G401 (cell line): ENCODE results near the gene GINS3. TPM values are rescaled to one million over a fixed set of nuclear protein-coding genes. Genes with fewer than 3 reads are reported as not detected.

Source experiments
- DNase-seq: peaks from one replicate; pipeline ENCODE4 v3.0.0-alpha.2; 2015; ENCODE audit warnings: low spot score
- in situ Hi-C: cut with HindIII; loops from 2 replicates; pipeline ENCODE4 v1.10.0; 2016; ENCODE audit warnings: low sequenced_read_pairs, mixed read lengths
- total RNA-seq: library from RNA; depleted of rRNA; stranded (reverse); fragments of >200 nt; shearing (Covaris generic); gene quantifications from 2 replicates; pipeline ENCODE4 v1.2.3, GENCODE V29; 2014; rRNA removed

Gene GINS3
- total RNA-seq = 9.9 and 10.8 TPM in 2 replicates

DNA sequence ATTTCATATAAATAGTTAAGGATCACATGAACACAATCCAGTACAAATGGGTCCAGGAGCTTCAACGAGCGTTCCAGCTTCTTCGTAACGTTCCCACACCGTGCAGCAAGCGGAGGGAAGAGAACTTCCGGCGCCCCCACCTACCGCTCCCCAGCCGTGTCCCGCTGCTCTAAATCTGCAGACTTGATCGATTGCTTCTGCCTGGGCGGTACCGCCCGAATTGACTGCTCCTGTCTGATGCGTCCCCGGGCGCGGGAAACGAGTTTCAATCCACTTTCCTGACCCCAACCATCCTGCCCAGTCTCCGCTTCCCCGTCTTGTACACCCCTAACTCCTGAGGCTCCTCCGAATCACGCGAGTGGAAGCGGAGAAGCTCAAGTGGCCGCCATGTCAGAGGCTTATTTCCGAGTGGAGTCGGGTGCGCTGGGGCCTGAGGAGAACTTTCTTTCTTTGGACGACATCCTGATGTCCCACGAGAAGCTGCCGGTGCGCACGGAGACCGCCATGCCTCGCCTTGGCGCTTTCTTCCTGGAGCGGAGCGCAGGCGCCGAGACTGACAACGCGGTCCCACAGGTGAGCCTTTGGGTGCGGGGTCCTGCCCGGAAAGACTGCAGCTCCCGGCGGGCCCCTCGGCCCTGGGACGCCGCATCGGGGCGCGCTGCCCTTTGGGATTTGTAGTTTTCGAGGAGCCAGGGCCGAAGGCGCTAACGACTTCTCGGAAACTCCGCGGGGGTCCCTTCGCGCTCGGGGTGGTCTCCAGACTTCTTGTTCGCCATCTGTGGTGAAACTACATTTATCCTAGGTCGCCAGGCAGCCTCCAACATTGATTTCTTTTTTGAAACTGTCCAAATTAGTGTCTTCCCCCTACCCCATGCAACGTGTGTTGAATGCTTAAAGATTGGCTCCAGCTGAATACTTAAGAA lies at the start of gene GINS3:
Gene GINS3 (plus strand): TSS at position 257 of the 923 bp plus-strand sequence. CDS start 131 bp downstream, at position 388.
- in situ Hi-C loops = no loop called here
- peak; percentile 89 for DNase-seq

DNA sequence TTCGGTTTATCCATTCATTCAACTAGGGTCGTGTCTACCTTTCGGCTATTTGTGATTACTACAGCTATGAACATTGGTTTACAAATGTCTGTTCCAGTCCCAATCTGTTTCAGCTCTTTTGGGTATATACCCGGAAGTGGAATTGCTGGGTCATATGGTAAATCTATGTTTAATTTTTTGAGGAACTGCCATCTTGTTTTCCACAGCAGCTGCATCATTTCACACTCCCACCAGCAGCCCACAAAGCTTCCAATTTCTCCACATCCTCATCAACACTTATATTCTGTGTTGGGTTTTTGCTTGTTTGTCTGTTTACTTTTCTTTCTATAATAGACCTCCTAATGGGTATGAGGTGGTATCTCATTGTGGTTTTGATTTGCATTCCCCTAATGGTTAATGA lies 48.7 kb upstream of the GINS3 start:
- in situ Hi-C loops = no loop called here
- DNase-seq = no peak

DNA sequence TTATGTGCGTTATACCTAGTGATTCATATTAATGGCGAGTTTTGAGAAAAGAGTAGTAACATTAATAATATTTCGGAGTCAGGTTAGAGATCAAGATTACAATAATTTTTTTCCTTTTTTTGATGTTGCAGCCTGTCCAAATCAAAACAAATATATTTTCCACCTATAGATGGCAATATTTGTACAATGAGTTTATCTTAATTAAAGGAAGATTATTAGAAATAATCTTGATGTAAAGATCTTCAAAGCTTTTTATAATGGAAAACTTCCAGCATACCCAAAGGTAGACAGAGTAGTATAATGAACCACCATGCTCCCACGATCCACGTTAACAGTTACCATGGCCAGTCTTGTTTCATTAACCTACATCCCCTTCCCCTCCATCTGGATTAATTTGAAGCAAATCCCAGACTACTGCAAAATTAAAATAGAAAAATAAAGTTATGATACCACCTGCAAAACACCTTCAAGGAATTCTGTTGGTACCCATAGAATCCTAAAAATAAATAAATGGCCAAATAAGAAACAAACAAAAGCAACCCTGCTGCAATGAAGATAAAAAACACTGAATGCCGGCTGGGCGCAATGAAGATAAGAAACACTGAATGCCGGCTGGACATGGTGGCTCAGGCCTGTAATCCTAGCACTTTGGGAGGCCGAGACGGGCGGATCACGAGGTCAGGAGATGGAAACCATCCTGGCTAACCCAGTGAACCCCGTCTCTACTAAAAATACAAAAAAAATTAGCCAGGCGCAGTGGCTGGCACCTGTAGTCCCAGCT lies 46.5 kb upstream of the GINS3 start:
- DNase-seq = peak; percentile 62
- in situ Hi-C loops = no loop called here

GRCh38 chr16:58346831-58347371 lies 45.4 kb upstream of the GINS3 start:
- DNase-seq = peak; percentile 96
- in situ Hi-C loops = no loop called here

- in situ Hi-C loops = no loop called here
- peak; percentile 93 for DNase-seq
Measured at GRCh38 chr16:58348986-58349385, 43.3 kb upstream of the GINS3 start.

DNA sequence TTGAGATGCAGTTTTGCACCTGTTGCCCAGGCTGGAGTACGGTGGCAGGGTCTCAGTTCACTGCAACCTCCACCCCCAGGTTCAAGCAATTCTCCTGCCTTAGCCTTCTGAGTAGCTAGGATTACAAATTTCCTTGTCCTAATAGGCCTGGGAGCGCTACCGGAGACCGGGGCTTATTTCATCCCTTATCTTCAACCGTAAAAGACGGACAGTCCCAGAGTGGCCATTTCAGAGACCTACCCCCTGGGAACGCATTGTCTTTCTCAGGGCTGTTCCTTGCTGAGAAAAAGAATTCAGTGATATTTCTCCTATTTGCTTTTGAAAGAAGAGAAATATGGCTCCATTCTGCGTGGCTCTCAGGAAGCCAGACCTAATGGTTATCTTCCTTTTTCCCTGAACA lies 39.6 kb upstream of the GINS3 start:
- DNase-seq = no peak
- in situ Hi-C loops = no loop called here

DNA sequence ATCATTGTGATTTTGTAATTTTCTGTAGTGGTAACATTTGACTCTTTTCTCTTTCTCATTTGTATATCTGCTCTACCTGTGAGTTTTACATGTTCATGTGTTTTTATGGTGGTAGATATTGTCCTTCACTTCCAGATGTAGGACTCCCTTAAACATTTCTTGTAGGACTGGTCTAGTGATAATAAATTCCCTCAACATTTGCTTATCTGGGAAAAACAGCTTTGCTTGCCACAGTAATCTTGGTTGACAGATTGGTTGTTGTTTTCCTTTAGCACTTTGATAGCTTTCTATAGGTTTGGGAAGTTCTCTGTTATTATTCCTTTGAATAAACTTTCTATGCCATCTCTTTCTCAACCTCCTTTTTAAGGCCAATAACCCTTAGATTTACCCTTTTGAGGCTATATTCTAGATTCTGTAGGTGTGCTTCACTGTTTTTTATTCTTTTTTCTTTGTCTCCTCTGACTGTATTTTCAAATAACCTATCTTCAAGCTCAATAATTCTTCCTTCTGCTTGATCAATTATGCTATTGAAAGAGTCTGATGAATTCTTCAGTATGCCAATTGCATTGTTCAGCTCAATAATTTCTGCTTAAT lies 32.1 kb upstream of the GINS3 start:
- in situ Hi-C loops = no loop called here
- DNase-seq = no peak

GRCh38 chr16:58361726-58362125 lies 30.5 kb upstream of the GINS3 start:
- no peak for DNase-seq
- in situ Hi-C loops = no loop called here

DNA sequence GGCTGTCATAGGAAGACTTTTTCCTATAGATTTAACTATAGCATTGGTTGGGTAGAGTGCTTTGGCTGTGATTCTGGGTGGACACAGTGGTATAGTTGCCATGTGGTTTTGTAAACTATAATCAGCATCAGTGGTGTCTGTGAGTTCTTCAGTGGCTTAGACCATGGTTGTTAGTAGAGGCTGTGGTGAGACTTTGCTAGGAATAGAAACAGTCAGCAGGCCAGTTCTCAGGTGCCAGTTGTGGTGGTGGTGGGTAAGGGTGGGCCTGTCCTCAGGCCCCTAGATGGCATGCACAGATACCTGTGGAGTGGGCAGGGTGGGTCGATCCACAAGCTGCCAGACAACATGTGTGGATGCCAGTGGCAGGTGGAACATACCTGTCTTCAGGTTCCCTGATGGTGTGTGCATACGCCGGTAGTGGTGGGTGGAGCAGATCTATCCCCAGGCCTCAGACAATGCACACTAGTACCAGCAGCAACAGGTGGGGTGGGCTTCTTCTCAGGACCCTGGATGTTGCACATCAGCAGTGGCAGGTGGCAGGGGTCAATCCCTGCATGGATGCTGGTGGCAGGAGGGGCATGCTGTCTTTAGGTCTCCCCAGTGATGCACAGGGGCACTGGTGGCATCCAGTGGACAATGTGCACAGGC lies 28.4 kb upstream of the GINS3 start:
- DNase-seq = no peak
- in situ Hi-C loops = no loop called here

- in situ Hi-C loops = no loop called here
- no peak for DNase-seq
Measured at GRCh38 chr16:58365623-58366022, 26.6 kb upstream of the GINS3 start.

DNA sequence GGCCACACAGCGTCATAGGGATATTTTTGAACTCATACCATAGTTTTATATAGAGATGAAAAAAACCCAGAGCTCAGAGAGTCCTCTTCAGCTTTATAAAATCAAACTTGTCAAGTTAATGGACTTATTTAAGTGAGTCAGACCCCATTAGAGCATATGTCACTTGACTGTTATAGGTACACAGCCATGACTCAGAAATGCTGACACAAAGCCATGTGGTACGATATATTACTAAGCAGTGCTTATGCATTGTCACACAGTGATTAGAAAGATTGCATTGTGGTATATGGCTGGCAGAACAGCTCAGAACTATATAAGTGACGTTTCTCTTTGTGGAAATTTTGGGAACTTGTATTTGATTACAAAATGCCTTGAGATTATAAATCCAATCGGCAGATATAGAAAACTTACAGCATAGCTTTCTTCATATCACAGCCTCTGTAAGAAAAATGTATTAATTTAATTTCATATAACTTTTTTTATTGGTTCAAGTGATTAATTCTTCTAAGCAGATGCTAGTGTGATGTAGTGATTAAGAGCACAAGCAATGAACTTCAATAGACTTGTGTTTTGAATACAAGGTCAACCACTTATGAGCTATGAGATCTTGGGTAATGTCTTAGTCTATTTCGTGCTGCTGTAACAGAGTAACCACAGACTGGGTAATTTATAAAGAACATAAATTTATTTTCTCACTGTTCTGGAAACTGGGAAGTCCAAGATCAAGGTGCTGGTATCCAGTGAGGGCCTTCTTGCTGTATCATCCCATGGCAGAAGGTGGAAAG lies 25.8 kb upstream of the GINS3 start:
- no peak for DNase-seq

GRCh38 chr16:58367252-58367651 lies 25.0 kb upstream of the GINS3 start:
- no peak for DNase-seq
- in situ Hi-C loops = no loop called here

More for the DNA sequence above, 25.8 kb upstream of the GINS3 start:
- in situ Hi-C loops = no loop called here

GRCh38 chr16:58371841-58372240 lies 20.4 kb upstream of the GINS3 start:
- no peak for DNase-seq
- in situ Hi-C loops = no loop called here

GRCh38 chr16:58375386-58375785 lies 16.9 kb upstream of the GINS3 start:
- in situ Hi-C loops = no loop called here
- no peak for DNase-seq

DNA sequence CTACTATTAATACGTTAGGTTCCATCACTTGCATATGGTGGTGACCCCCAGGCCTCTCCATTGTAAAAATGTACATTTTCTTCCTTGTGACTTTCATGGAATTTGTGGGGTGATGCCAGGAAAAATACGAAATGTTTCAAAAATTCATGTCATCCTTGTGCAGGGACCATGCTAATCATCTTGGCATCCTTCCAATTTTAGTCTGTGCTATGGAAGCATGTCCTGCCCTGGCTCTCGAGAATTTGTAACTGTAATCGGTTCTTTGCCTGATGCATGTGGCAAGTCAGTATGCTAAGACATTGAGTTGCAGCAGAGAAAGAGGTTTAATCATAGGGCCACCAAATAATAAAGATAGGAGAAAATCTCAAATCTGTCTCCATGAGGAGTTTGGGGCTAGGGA lies 14.3 kb upstream of the GINS3 start:
- DNase-seq = peak; percentile 37
- in situ Hi-C loops = no loop called here

- no peak for DNase-seq
- in situ Hi-C loops = no loop called here
Measured at GRCh38 chr16:58378401-58378800, 13.9 kb upstream of the GINS3 start.

GRCh38 chr16:58379736-58380135 lies 12.5 kb upstream of the GINS3 start:
- in situ Hi-C loops = no loop called here
- DNase-seq = no peak

- in situ Hi-C loops = no loop called here
- DNase-seq = no peak
Measured at GRCh38 chr16:58381661-58382060, 10.6 kb upstream of the GINS3 start.
